ENCODE data around the gene COG6. TPM values are rescaled to one million over a fixed set of nuclear protein-coding genes. Genes with fewer than 3 reads are reported as not detected.

COG6 gene
- total RNA-seq, 1 donor from 2014 or later = 60.9 TPM

GRCh38 chr13:39766464-39767158, 111.1 kb downstream of the COG6 start:
- no peaks in the 10 kb centered on the region for H3K36me3 Mint-ChIP-seq (ENCODE audit: low read depth)
- no peak for TF ChIP-seq CTCF (IDR thresholded peaks at IDR 0.05)
- no peaks in the 10 kb centered on the region for H3K27me3 Mint-ChIP-seq (ENCODE audit: low read depth)
- H3K4me1 Mint-ChIP-seq (ENCODE audit: low read depth) = peaks cover 4% of the 10 kb centered on the region
- DNase-seq (ENCODE audit: low spot score) = no peak
- H3K4me3 Mint-ChIP-seq (ENCODE audit: unreplicated experiment) = no peak overlapping the region
- H3K9me3 Mint-ChIP-seq (ENCODE audit: low read depth) = peaks cover 9% of the 10 kb centered on the region
- H3K27ac Mint-ChIP-seq (ENCODE audit: unreplicated experiment) = no peak overlapping the region

GRCh38 chr13:39767791-39768517, 112.5 kb downstream of the COG6 start:
- Mint-ChIP-seq H3K9me3 (ENCODE audit: low read depth) (peaks cover 6% of the 10 kb centered on the region), H3K4me1 (ENCODE audit: low read depth) (peaks cover 4% of the 10 kb centered on the region), H3K27ac (ENCODE audit: unreplicated experiment) (no peak overlapping the region), H3K27me3 (ENCODE audit: low read depth) (no peaks in the 10 kb centered on the region), H3K36me3 (ENCODE audit: low read depth) (no peaks in the 10 kb centered on the region), H3K4me3 (ENCODE audit: unreplicated experiment) (no peak overlapping the region)
- TF ChIP-seq CTCF (IDR thresholded peaks at IDR 0.05) = no peak
- DNase-seq (ENCODE audit: low spot score) = no peak

- Mint-ChIP-seq H3K9me3 (ENCODE audit: low read depth) (peaks cover 3% of the 10 kb centered on the region), H3K4me1 (ENCODE audit: low read depth) (peaks cover 10% of the 10 kb centered on the region), H3K4me3 (ENCODE audit: unreplicated experiment) (no peak overlapping the region), H3K36me3 (ENCODE audit: low read depth) (no peaks in the 10 kb centered on the region), H3K27ac (ENCODE audit: unreplicated experiment) (no peak overlapping the region), H3K27me3 (ENCODE audit: low read depth) (no peaks in the 10 kb centered on the region)
- no peak for DNase-seq (ENCODE audit: low spot score)
- no peak for TF ChIP-seq CTCF (IDR thresholded peaks at IDR 0.05)
These were observed 113.5 kb downstream of the COG6 start for GRCh38 chr13:39768962-39769361.

GRCh38 chr13:39770221-39771090, 115.0 kb downstream of the COG6 start:
- no peak for DNase-seq (ENCODE audit: low spot score)
- Mint-ChIP-seq H3K4me1 (ENCODE audit: low read depth) (peaks cover 10% of the 10 kb centered on the region), H3K4me3 (ENCODE audit: unreplicated experiment) (no peak overlapping the region), H3K27ac (ENCODE audit: unreplicated experiment) (no peak overlapping the region), H3K36me3 (ENCODE audit: low read depth) (no peaks in the 10 kb centered on the region), H3K9me3 (ENCODE audit: low read depth) (no peaks in the 10 kb centered on the region), H3K27me3 (ENCODE audit: low read depth) (no peaks in the 10 kb centered on the region)
- no peak for TF ChIP-seq CTCF (IDR thresholded peaks at IDR 0.05)

GRCh38 chr13:39773833-39774232, 118.4 kb downstream of the COG6 start:
- DNase-seq (ENCODE audit: low spot score) = no peak
- no peaks in the 10 kb centered on the region for H3K27me3 Mint-ChIP-seq (ENCODE audit: low read depth)
- no peak overlapping the region for H3K4me3 Mint-ChIP-seq (ENCODE audit: unreplicated experiment)
- H3K4me1 Mint-ChIP-seq (ENCODE audit: low read depth) = peaks cover 28% of the 10 kb centered on the region
- no peaks in the 10 kb centered on the region for H3K36me3 Mint-ChIP-seq (ENCODE audit: low read depth)
- no peak overlapping the region for H3K27ac Mint-ChIP-seq (ENCODE audit: unreplicated experiment)
- TF ChIP-seq CTCF (IDR thresholded peaks at IDR 0.05) = no peak
- peaks cover 6% of the 10 kb centered on the region for H3K9me3 Mint-ChIP-seq (ENCODE audit: low read depth)

Data from chondrocyte (in vitro differentiated cells).